GM21360 (cell line): ENCODE results near the gene MRPS10.

Experiments
- ATAC-seq: cut with Tn5 transposase; IDR thresholded peaks from one replicate; pipeline ENCODE4 v1.9.1; 2021; ENCODE audit warnings: mild to moderate bottlenecking, moderate library complexity; ENCODE audit not compliant: unreplicated experiment

The MRPS10 gene

GRCh38 chr6:42217519-42218367 is at the start of gene MRPS10:
TSS of gene MRPS10 (minus strand) at chr6:42217861. CDS start at chr6:42217849, 12 bp downstream.
- peak; percentile 95 for ATAC-seq

GRCh38 chr6:42266538-42266937 is 48.9 kb upstream of the MRPS10 start:
- no peak for ATAC-seq

- no peak for ATAC-seq
Measured at GRCh38 chr6:42264852-42265390, 47.3 kb upstream of the MRPS10 start.

- ATAC-seq: no peak
Measured at GRCh38 chr6:42264162-42264851, 46.6 kb upstream of the MRPS10 start.

GRCh38 chr6:42263165-42263728 is 45.6 kb upstream of the MRPS10 start:
- ATAC-seq: no peak

- no peak for ATAC-seq
Measured at GRCh38 chr6:42260972-42261371, 43.3 kb upstream of the MRPS10 start.

GRCh38 chr6:42260396-42260888 is 42.8 kb upstream of the MRPS10 start:
- ATAC-seq: no peak

- ATAC-seq: no peak
Measured at GRCh38 chr6:42259841-42260395, 42.3 kb upstream of the MRPS10 start.

- ATAC-seq: no peak
Measured at GRCh38 chr6:42259286-42259685, 41.6 kb upstream of the MRPS10 start.

GRCh38 chr6:42257614-42258013 is 40.0 kb upstream of the MRPS10 start:
- ATAC-seq: no peak

GRCh38 chr6:42257063-42257462 is 39.4 kb upstream of the MRPS10 start:
- ATAC-seq: no peak

- no peak for ATAC-seq
Measured at GRCh38 chr6:42255050-42255449, 37.4 kb upstream of the MRPS10 start.

GRCh38 chr6:42254505-42254904 is 36.8 kb upstream of the MRPS10 start:
- ATAC-seq: no peak

- ATAC-seq: no peak
Measured at GRCh38 chr6:42251911-42252637, 34.4 kb upstream of the MRPS10 start.

- no peak for ATAC-seq
Measured at GRCh38 chr6:42251500-42251899, 33.8 kb upstream of the MRPS10 start.

- ATAC-seq: no peak
Measured at GRCh38 chr6:42250274-42250931, 32.7 kb upstream of the MRPS10 start.

- no peak for ATAC-seq
Measured at GRCh38 chr6:42249279-42249678, 31.6 kb upstream of the MRPS10 start.

GRCh38 chr6:42243046-42243445 is 25.4 kb upstream of the MRPS10 start:
- ATAC-seq: no peak

GRCh38 chr6:42241915-42242314 is 24.3 kb upstream of the MRPS10 start:
- ATAC-seq: no peak
